Breast epithelium (tissue), 3 donors: ENCODE results near the gene COTL1.

Experiments used
- POLR2AphosphoS5 ChIP-seq, 3 donors: sonication (generic); formaldehyde crosslinking; IDR thresholded peaks; one replicate each; pipeline ENCODE4 v1.6.1; 2017; ENCODE audit warnings: antibody characterized with exemption in 3 of 3
- TF ChIP-seq, protein P1 (sequence below), 3 donors: fragments of 450-650 bp; IDR thresholded peaks; one replicate each; pipeline ENCODE4 v1.5.1; 2016 to 2017; ENCODE audit warnings: antibody characterized with exemption in 3 of 3, mild to moderate bottlenecking in 3 of 3, moderate library complexity in 3 of 3

DNA sequence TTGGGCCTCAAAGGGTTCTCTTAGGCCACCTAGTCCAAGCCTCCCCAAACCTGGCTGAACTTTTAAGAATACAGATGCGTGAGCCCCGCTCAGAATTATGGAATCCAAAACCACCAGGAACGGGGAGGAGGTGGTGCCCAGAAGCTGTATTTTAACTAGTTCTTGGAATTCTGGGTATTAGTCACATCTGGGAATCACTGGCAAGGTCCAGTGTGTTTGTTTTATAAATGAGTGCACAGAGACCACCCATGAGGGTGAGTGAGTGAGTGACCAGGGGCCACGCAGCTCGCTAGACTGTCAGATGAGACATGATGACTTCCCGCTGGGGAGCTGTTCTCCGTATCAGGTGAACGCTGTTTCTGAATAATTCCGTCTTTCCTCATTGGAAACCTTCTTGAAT, 44.6 kb upstream of the COTL1 start:
- TF ChIP-seq, protein P1, sequence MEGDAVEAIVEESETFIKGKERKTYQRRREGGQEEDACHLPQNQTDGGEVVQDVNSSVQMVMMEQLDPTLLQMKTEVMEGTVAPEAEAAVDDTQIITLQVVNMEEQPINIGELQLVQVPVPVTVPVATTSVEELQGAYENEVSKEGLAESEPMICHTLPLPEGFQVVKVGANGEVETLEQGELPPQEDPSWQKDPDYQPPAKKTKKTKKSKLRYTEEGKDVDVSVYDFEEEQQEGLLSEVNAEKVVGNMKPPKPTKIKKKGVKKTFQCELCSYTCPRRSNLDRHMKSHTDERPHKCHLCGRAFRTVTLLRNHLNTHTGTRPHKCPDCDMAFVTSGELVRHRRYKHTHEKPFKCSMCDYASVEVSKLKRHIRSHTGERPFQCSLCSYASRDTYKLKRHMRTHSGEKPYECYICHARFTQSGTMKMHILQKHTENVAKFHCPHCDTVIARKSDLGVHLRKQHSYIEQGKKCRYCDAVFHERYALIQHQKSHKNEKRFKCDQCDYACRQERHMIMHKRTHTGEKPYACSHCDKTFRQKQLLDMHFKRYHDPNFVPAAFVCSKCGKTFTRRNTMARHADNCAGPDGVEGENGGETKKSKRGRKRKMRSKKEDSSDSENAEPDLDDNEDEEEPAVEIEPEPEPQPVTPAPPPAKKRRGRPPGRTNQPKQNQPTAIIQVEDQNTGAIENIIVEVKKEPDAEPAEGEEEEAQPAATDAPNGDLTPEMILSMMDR (IDR thresholded peaks at IDR 0.05), result no peak
- no peak for TF ChIP-seq POLR2AphosphoS5 (IDR thresholded peaks at IDR 0.05)
